ENCODE measurements around the gene CCNI2. TPM values are rescaled to one million over a fixed set of nuclear protein-coding genes. Genes with fewer than 3 reads are reported as not detected.

The CCNI2 gene
- polyA plus RNA-seq, 1 donor (not counting 4 experiments of a cell fraction or from before 2014, with no cell fraction given): not detected

- Histone ChIP-seq H3K9me1 (ENCODE audit: control insufficient read depth, extremely low read depth, insufficient read depth, low read length) (no peaks in the 10 kb centered on the region), H3K9ac (ENCODE audit: control insufficient read depth, extremely low read depth, insufficient read depth, low read length) (peak overlapping the region; percentile 75), H3K9me3 (ENCODE audit: control insufficient read depth, low read depth, low read length) (no peaks in the 10 kb centered on the region), H3K27me3 (ENCODE audit: control insufficient read depth, extremely low read depth, insufficient read depth, low read length) (no peaks in the 10 kb centered on the region), H3K79me2 (ENCODE audit: control insufficient read depth, insufficient read depth, low read length) (peaks cover 14% of the 10 kb centered on the region), H3K4me1 (ENCODE audit: control insufficient read depth, extremely low read depth, insufficient read depth, low read length) (peaks cover 13% of the 10 kb centered on the region), H3K4me2 (ENCODE audit: control insufficient read depth, extremely low read depth, insufficient read depth, low read depth, low read length) (peak overlapping the region; percentile 84), H3K36me3 (ENCODE audit: control insufficient read depth in 2 of 2, extremely low read depth in 1 of 2, insufficient read depth in 2 of 2, low read length in 2 of 2) (peaks cover 0 to 5% of the 10 kb centered on the region in 2 experiments), H3K4me3 (ENCODE audit: control insufficient read depth in 2 of 3, extremely low read depth in 1 of 3, insufficient read depth in 2 of 3, low read depth in 1 of 3, low read length in 3 of 3) (peak overlapping the region in 2 of 3 experiments; percentile 69 to 71), H4K20me1 (ENCODE audit: control insufficient read depth, extremely low read depth, insufficient read depth, low read length) (no peaks in the 10 kb centered on the region), H2AFZ (ENCODE audit: control insufficient read depth, low read length) (peak overlapping the region; percentile 92), H3K27ac (ENCODE audit: control insufficient read depth, insufficient read depth, low read length) (no peak overlapping the region)
- TF ChIP-seq EZH2 (IDR thresholded peaks at IDR 0.05; ENCODE audit: low read length) (no peak), CTCF (optimal IDR thresholded peaks at IDR 0.05 in 1 of 3, IDR thresholded peaks at IDR 0.05 in 1 of 3, conservative IDR thresholded peaks at IDR 0.05 in 1 of 3; ENCODE audit: extremely low read depth in 1 of 3, insufficient read depth in 2 of 3, low read length in 3 of 3) (no peak)
- DNase-seq (ENCODE audit: low read depth, low spot score) (no peak), FAIRE-seq (no peak)
- dilution Hi-C loops (cut with MboI; ENCODE audit: extremely low pct_ligation_motif_present, low sequenced_read_pairs): no loop called here
Observed at GRCh38 chr5:132737982-132738681, 9.1 kb upstream of the CCNI2 start.

- FAIRE-seq: no peak
- Histone ChIP-seq H3K36me3 (ENCODE audit: control insufficient read depth in 2 of 2, extremely low read depth in 1 of 2, insufficient read depth in 2 of 2, low read length in 2 of 2) (no peaks in the 10 kb centered on the region), H3K9me1 (ENCODE audit: control insufficient read depth, extremely low read depth, insufficient read depth, low read length) (no peaks in the 10 kb centered on the region), H3K79me2 (ENCODE audit: control insufficient read depth, insufficient read depth, low read length) (peaks cover 14% of the 10 kb centered on the region), H3K27ac (ENCODE audit: control insufficient read depth, insufficient read depth, low read length) (no peak overlapping the region), H3K4me1 (ENCODE audit: control insufficient read depth, extremely low read depth, insufficient read depth, low read length) (peaks cover 13% of the 10 kb centered on the region), H3K9me3 (ENCODE audit: control insufficient read depth, low read depth, low read length) (no peaks in the 10 kb centered on the region), H3K27me3 (ENCODE audit: control insufficient read depth, extremely low read depth, insufficient read depth, low read length) (no peaks in the 10 kb centered on the region), H3K9ac (ENCODE audit: control insufficient read depth, extremely low read depth, insufficient read depth, low read length) (no peak overlapping the region), H4K20me1 (ENCODE audit: control insufficient read depth, extremely low read depth, insufficient read depth, low read length) (no peaks in the 10 kb centered on the region), H3K4me3 (ENCODE audit: control insufficient read depth in 2 of 3, extremely low read depth in 1 of 3, insufficient read depth in 2 of 3, low read depth in 1 of 3, low read length in 3 of 3) (no peak overlapping the region), H3K4me2 (ENCODE audit: control insufficient read depth, extremely low read depth, insufficient read depth, low read depth, low read length) (no peak overlapping the region), H2AFZ (ENCODE audit: control insufficient read depth, low read length) (no peak overlapping the region)
- TF ChIP-seq EZH2 (IDR thresholded peaks at IDR 0.05; ENCODE audit: low read length) (no peak), CTCF (optimal IDR thresholded peaks at IDR 0.05 in 1 of 3, IDR thresholded peaks at IDR 0.05 in 1 of 3, conservative IDR thresholded peaks at IDR 0.05 in 1 of 3; ENCODE audit: extremely low read depth in 1 of 3, insufficient read depth in 2 of 3, low read length in 3 of 3) (no peak)
- dilution Hi-C loops (cut with MboI; ENCODE audit: extremely low pct_ligation_motif_present, low sequenced_read_pairs): no loop called here
- no peak for DNase-seq (ENCODE audit: low read depth, low spot score)
Observed at GRCh38 chr5:132739232-132739631, 8.0 kb upstream of the CCNI2 start.

All from keratinocyte (primary cell).